CD4-positive, alpha-beta T cell (primary cell): Measurements from ENCODE around the gene CEP20. TPM values are rescaled to one million over a fixed set of nuclear protein-coding genes. Genes with fewer than 3 reads are reported as not detected.

Source experiments
- ATAC-seq: fragments of 200-7000 bp; cut with Tn5 transposase; one replicate; pipeline ENCODE4 v1.10.0; 2022; ENCODE audit warnings: mild to moderate bottlenecking; ENCODE audit not compliant: poor library complexity
- CTCF ChIA-PET: fragments of 350-600 bp; sonication (Branson Sonifier 250); formaldehyde crosslinking; loops from one replicate; lab custom pipeline; 2021; ENCODE audit warnings: antibody characterized with exemption, inconsistent platforms; lab: Charles Lee
- POLR2A ChIA-PET: fragments of 350-600 bp; sonication (Branson Sonifier 250); formaldehyde crosslinking; loops from one replicate; lab custom pipeline; 2021; ENCODE audit warnings: antibody characterized with exemption, inconsistent platforms; lab: Charles Lee
- DNase-seq, 14 experiments: peaks; one replicate each; pipeline ENCODE4 v3.0.0-alpha.2; 2013 to 2020; ENCODE audit warnings: mixed read lengths in 2 of 14
- H3K27ac ChIP-seq, 2 donors: one replicate each; pipeline versions ENCODE4 v1.5.1 to v1.7.0; 2013; ENCODE audit warnings: low read length in 2 of 2, low read depth in 1 of 2, mild to moderate bottlenecking in 1 of 2
- H3K27me3 ChIP-seq, 2 experiments: 1 replicate in 1 of 2; 2 replicates in 1 of 2; pipeline versions ENCODE4 v1.6.1 to v1.7.0; 2013; ENCODE audit warnings: low read length in 2 of 2, control low read depth in 1 of 2, mild to moderate bottlenecking in 1 of 2, moderate library complexity in 1 of 2; ENCODE audit not compliant: insufficient read depth in 2 of 2, control insufficient read depth in 1 of 2
- H3K36me3 ChIP-seq: one replicate; pipeline ENCODE4 v1.6.1; 2013; ENCODE audit warnings: low read length, control low read depth; ENCODE audit not compliant: insufficient read depth
- H3K4me1 ChIP-seq: one replicate; pipeline ENCODE4 v1.6.1; 2013; ENCODE audit warnings: low read length, control low read depth; ENCODE audit not compliant: insufficient read depth
- H3K4me3 ChIP-seq: one replicate; pipeline ENCODE4 v1.5.1; 2013; ENCODE audit warnings: mild to moderate bottlenecking, low read length, moderate library complexity
- H3K9me3 ChIP-seq, 2 experiments: 1 replicate in 1 of 2; 2 replicates in 1 of 2; pipeline versions ENCODE4 v1.6.1 to v1.7.0; 2013; ENCODE audit warnings: low read length in 2 of 2, mild to moderate bottlenecking in 2 of 2, control low read depth in 1 of 2, moderate library complexity in 1 of 2; ENCODE audit not compliant: control insufficient read depth in 1 of 2, insufficient read depth in 1 of 2
- H3K27ac Mint-ChIP-seq: one replicate; pipeline ENCODE4 v1.8.0; 2020; ENCODE audit warnings: mixed read lengths
- H3K27me3 Mint-ChIP-seq: one replicate; pipeline ENCODE4 v1.8.0; 2021; ENCODE audit warnings: mixed read lengths
- H3K36me3 Mint-ChIP-seq: one replicate; pipeline ENCODE4 v1.8.0; 2021; ENCODE audit warnings: low read depth, mixed read lengths
- H3K4me1 Mint-ChIP-seq: one replicate; pipeline ENCODE4 v1.8.0; 2021; ENCODE audit warnings: low read depth, mixed read lengths
- H3K4me3 Mint-ChIP-seq: one replicate; pipeline ENCODE4 v1.8.0; 2020; ENCODE audit warnings: mild to moderate bottlenecking, mixed read lengths
- H3K9me3 Mint-ChIP-seq: one replicate; pipeline ENCODE4 v1.8.0; 2020; ENCODE audit warnings: mixed read lengths
- CTCF ChIP-seq: fragments of 200-600 bp; IDR thresholded peaks from one replicate; pipeline ENCODE4 v1.8.0; 2022; ENCODE audit warnings: antibody characterized with exemption, mild to moderate bottlenecking
- intact Hi-C, 2 experiments: fragments of 100-400 bp; cut with DNase I in 1 of 2; cut with micrococcal nuclease in 1 of 2; formaldehyde crosslinking; loops; one replicate each; pipeline versions ENCODE4 v1.15.1 to v1.9.0; 2023 to 2025; cut with DNase I, micrococcal nuclease
- total RNA-seq, 174 experiments: library from RNA in 2 of 174; stranded (reverse) in 2 of 174; gene quantifications; one replicate each; pipeline ENCODE4 v1.2.3 and lab custom pipeline; 2021 to 2026

Gene CEP20
- total RNA-seq, 2 experiments from 2014 or later = 14.4 to 15.5 TPM

DNA sequence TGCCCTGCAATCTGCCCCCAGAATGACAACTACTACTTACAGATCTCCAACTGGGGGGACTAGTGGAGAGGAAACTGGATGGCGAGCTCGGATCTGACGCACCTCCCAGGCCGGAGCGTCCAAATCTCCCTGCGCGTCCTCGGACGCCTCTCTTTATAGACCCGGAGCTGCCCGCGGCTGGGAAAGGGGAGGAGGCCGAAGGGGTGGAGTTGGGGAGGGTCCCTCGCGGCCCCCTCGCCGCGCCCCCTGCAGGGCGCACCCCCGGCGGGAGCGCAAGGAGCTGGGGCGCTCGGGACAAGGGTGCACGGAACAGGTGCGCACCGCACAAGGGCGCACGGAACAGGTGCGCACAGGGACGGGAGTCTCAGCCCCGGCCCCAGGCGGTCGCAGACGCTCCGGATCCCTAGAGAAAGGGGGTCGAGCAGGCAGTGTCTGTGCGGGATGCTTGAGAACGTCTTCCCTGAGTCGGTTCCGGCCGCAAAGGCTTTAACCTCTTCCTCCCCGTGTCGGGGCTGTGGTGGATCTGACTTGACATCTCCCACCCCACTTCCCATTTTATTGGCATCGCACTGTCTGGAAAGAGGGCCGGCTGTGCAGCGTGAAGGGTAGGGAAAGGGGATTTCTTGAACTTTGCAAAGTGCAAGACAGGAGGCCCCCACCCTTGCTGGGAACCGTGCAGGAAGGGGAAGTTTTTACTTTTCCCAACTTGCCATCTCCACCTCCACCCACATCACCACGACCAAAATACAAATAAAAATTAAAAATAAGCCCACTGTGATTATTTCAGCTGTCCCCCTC lies 31.3 kb downstream of the CEP20 start, which contains the start of gene MYH11:
MYH11 (minus strand) TSS at position 128 of the 798 bp plus-strand sequence. CDS start 18,776 bp downstream, outside the sequence.
- Mint-ChIP-seq H3K4me3 (no peak within 1 kb of the TSS), H3K9me3 (no peaks in the 10 kb centered on the region), H3K4me1 (peaks cover 5% of the 10 kb centered on the region), H3K27me3 (peaks cover 38% of the 10 kb centered on the region), H3K27ac (no peak within 1 kb of the TSS), H3K36me3 (no peaks in the 10 kb centered on the region)
- ATAC-seq (no peak), DNase-seq (no peak)
- Histone ChIP-seq H3K36me3 (no peaks in the 10 kb centered on the region), H3K4me3 (no peak within 1 kb of the TSS), H3K4me1 (peaks cover 11% of the 10 kb centered on the region), H3K27me3 (peaks cover 33 to 34% of the 10 kb centered on the region in 2 experiments), H3K9me3 (no peaks in the 10 kb centered on the region), H3K27ac (no peak within 1 kb of the TSS)
- ChIA-PET CTCF (interaction anchor here (0.6 kb wide), 1 partner anchor 189 kb away, joined by 4 read pairs; no protein-coding TSS in a partner anchor), POLR2A (no interaction called here)
- no peak for TF ChIP-seq CTCF
- intact Hi-C loops = no loop called here

DNA sequence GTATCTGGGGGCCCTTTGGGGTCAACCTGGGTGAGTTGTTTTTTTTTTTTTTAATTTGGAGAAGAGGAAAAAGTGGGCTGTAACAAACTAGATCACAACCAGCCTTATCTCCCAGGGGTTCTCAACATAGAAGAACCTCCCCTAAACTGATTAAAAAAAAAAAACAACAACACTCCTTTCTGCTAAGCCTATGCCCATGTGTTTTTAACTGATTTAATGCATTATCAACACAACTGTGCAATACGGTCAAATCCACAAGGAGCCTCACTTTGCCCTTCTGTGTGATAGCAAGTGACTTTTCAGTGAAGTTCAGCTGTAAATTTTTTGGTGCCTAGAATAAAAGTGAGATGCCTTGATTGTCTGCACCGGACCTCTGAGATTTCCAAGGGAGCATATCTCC lies 32.2 kb downstream of the CEP20 start:
- CTCF ChIA-PET = interaction anchor here (0.6 kb wide), 1 partner anchor 189 kb away, joined by 4 read pairs; no protein-coding TSS in a partner anchor
- POLR2A ChIA-PET = no interaction called here
- no peak for TF ChIP-seq CTCF
- peaks cover 5% of the 10 kb centered on the region for H3K4me1 Mint-ChIP-seq
- no peak overlapping the region for H3K4me3 ChIP-seq
- intact Hi-C loops = no loop called here
- no peaks in the 10 kb centered on the region for H3K9me3 ChIP-seq
- no peak overlapping the region for H3K4me3 Mint-ChIP-seq
- no peaks in the 10 kb centered on the region for H3K36me3 ChIP-seq
- DNase-seq (no peak), ATAC-seq (no peak)
- peaks cover 38% of the 10 kb centered on the region for H3K27me3 Mint-ChIP-seq
- no peak overlapping the region for H3K27ac Mint-ChIP-seq
- H3K4me1 ChIP-seq = peaks cover 11% of the 10 kb centered on the region
- no peaks in the 10 kb centered on the region for H3K36me3 Mint-ChIP-seq
- no peak overlapping the region for H3K27ac ChIP-seq
- H3K9me3 Mint-ChIP-seq = no peaks in the 10 kb centered on the region
- peaks cover 33 to 34% of the 10 kb centered on the region in 2 experiments for H3K27me3 ChIP-seq

- H3K36me3 ChIP-seq = no peaks in the 10 kb centered on the region
- Mint-ChIP-seq H3K36me3 (no peaks in the 10 kb centered on the region), H3K27me3 (peaks cover 38% of the 10 kb centered on the region), H3K27ac (no peak overlapping the region), H3K4me3 (no peak overlapping the region), H3K9me3 (no peaks in the 10 kb centered on the region), H3K4me1 (peaks cover 5% of the 10 kb centered on the region)
- no peak overlapping the region for H3K27ac ChIP-seq
- no peak for DNase-seq
- peaks cover 33 to 34% of the 10 kb centered on the region in 2 experiments for H3K27me3 ChIP-seq
- H3K4me3 ChIP-seq = no peak overlapping the region
- peaks cover 11% of the 10 kb centered on the region for H3K4me1 ChIP-seq
- intact Hi-C loops = no loop called here
- ATAC-seq = no peak
- TF ChIP-seq CTCF = no peak
- ChIA-PET POLR2A (no interaction called here), CTCF (no interaction called here)
- H3K9me3 ChIP-seq = no peaks in the 10 kb centered on the region
Observed at GRCh38 chr16:15855704-15856003, 32.7 kb downstream of the CEP20 start.
